Ovary (tissue), 9 donors: ENCODE measurements around the gene AFAP1L1. TPM values are rescaled to one million over a fixed set of nuclear protein-coding genes. Genes with fewer than 3 reads are reported as not detected.

Experiments
- DNase-seq, 5 donors: peaks; one replicate each; pipeline ENCODE4 v3.0.0-alpha.2; 2019 to 2020
- H3K27ac ChIP-seq, 2 donors: fragments of 200-600 bp; one replicate each; pipeline versions ENCODE4 v1.5.1 to v1.8.0; 2019 to 2022
- H3K27me3 ChIP-seq: fragments of 200-600 bp; one replicate; pipeline ENCODE4 v1.8.0; 2022
- H3K36me3 ChIP-seq: fragments of 200-600 bp; sonication (generic); one replicate; pipeline ENCODE4 v1.5.1; 2019
- H3K4me1 ChIP-seq: one replicate; pipeline ENCODE4 v1.8.1; 2013; ENCODE audit warnings: mild to moderate bottlenecking, moderate library complexity; ENCODE audit not compliant: insufficient read depth
- H3K4me3 ChIP-seq: fragments of 200-600 bp; sonication (generic); one replicate; pipeline ENCODE4 v1.5.1; 2017
- H3K9me3 ChIP-seq, 2 donors: fragments of 200-600 bp in 1 of 2; sonication (generic) in 1 of 2; one replicate each; pipeline versions ENCODE4 v1.5.1 to v1.8.1; 2013 to 2019; ENCODE audit warnings: mild to moderate bottlenecking in 1 of 2, moderate library complexity in 1 of 2
- CTCF ChIP-seq, 3 donors: fragments of 450-650 bp in 2 of 3; fragments of 200-600 bp in 1 of 3; IDR thresholded peaks; one replicate each; pipeline versions ENCODE4 v1.5.1 to v1.8.0; 2016 to 2022; ENCODE audit warnings: antibody characterized with exemption in 3 of 3, mild to moderate bottlenecking in 1 of 3
- EP300 ChIP-seq: sonication (generic); formaldehyde crosslinking; IDR thresholded peaks from one replicate; pipeline ENCODE4 v1.6.1; 2017; ENCODE audit warnings: antibody characterized with exemption
- POLR2A ChIP-seq: fragments of 450-650 bp; IDR thresholded peaks from one replicate; pipeline ENCODE4 v1.6.1; 2017; ENCODE audit warnings: antibody characterized with exemption, mild to moderate bottlenecking, moderate library complexity
- WGBS, 3 donors: extraction: QIAGEN DNeasy Blood & Tissue Kit in 1 of 3; methylation state at CpG; one replicate each; pipeline versions ENCODE4 v1.1.5 to v1.1.7; 2013 to 2017; 5-methylcytosine and 5-hydroxymethylcytosine counted together
- intact Hi-C, 4 donors: fragments of 100-400 bp; cut with DNase I; formaldehyde crosslinking; loops; one replicate each; pipeline versions ENCODE4 v1.11.0 to v1.15.1; 2022 to 2023
- polyA plus RNA-seq, 2 donors: library from polyadenylated mRNA; stranded (reverse); fragments of 200-250 nt in 1 of 2; fragments of 350-450 nt in 1 of 2; fragmentation: Illumina TruSeq in 1 of 2; extraction: RNeasy Lipid Tissue Mini Kit (QIAGEN cat#74804) in 1 of 2; gene quantifications; one replicate each; pipeline ENCODE4 v1.2.3, GENCODE V29; 2013 to 2014
- total RNA-seq, 7 donors: library from RNA; depleted of rRNA in 2 of 7; stranded (reverse); fragments of >200 nt in 2 of 7; fragmentation: NEBNext Ultra II Directional in 3 of 7; extraction: Animal tissue kit (Norgen Biotek cat#: 25700) in 3 of 7; gene quantifications; one replicate each; pipeline versions ENCODE4 v1.1.0 to v1.2.4, GENCODE V29; 2016 to 2023
- donor health status: DM: no; HTN: no; CAD: no; lungs with moderate emphysema.
- donor health status: DM: no; HTN: no; CAD: no.
- donor health status: Bipolar disorder and iron deficiency.
- donor health status: DM: yes; HTN: yes; CAD: no.
- donor health status: DM: no; HTN: no; CAD: no.
- donor health status: DM: yes; HTN: yes; CAD: no.

Gene AFAP1L1
- total and polyA plus RNA-seq, 9 donors = 3.2 to 17.8 (median 8.3) TPM

- no peaks in the 10 kb centered on the region for H3K9me3 ChIP-seq
- no peaks in the 10 kb centered on the region for H3K4me1 ChIP-seq
- no peaks in the 10 kb centered on the region for H3K27me3 ChIP-seq
- H3K27ac ChIP-seq = no peak overlapping the region
- no peak overlapping the region for H3K4me3 ChIP-seq
- no peak for TF ChIP-seq POLR2A
- TF ChIP-seq EP300 = no peak
- TF ChIP-seq CTCF (IDR thresholded peaks at IDR 0.05) = no peak
- 79 to 87% (median 83%) methylated on average over 7 of the region's 7 CpGs for WGBS, 3 donors
- DNase-seq = no peak
- no peaks in the 10 kb centered on the region for H3K36me3 ChIP-seq
- intact Hi-C loops = no loop called here
These were observed 10.4 kb upstream of the AFAP1L1 start for GRCh38 chr5:149261246-149261645.

GRCh38 chr5:149262315-149262714, 9.3 kb upstream of the AFAP1L1 start:
- 67 to 77% (median 70%) methylated on average over 4 of the region's 4 CpGs for WGBS, 3 donors
- Histone ChIP-seq H3K4me3 (no peak overlapping the region), H3K27ac (no peak overlapping the region), H3K4me1 (no peaks in the 10 kb centered on the region), H3K36me3 (no peaks in the 10 kb centered on the region), H3K9me3 (no peaks in the 10 kb centered on the region), H3K27me3 (no peaks in the 10 kb centered on the region)
- TF ChIP-seq EP300 (no peak), POLR2A (no peak), CTCF (IDR thresholded peaks at IDR 0.05) (no peak)
- intact Hi-C loops = no loop called here
- no peak for DNase-seq

- DNase-seq = no peak
- Histone ChIP-seq H3K27me3 (no peaks in the 10 kb centered on the region), H3K4me3 (no peak overlapping the region), H3K9me3 (no peaks in the 10 kb centered on the region), H3K27ac (no peak overlapping the region), H3K4me1 (no peaks in the 10 kb centered on the region), H3K36me3 (no peaks in the 10 kb centered on the region)
- intact Hi-C loops = no loop called here
- TF ChIP-seq POLR2A = no peak
- no peak for TF ChIP-seq CTCF (IDR thresholded peaks at IDR 0.05)
- TF ChIP-seq EP300 = no peak
- 14 to 19% (median 15%) methylated on average over 12 of the region's 12 CpGs for WGBS, 3 donors
These were observed 7.1 kb upstream of the AFAP1L1 start for GRCh38 chr5:149264439-149265067.

GRCh38 chr5:149265068-149265465, 6.6 kb upstream of the AFAP1L1 start:
- no peaks in the 10 kb centered on the region for H3K36me3 ChIP-seq
- TF ChIP-seq EP300 (no peak), CTCF (IDR thresholded peaks at IDR 0.05) (no peak), POLR2A (no peak)
- no peak for DNase-seq
- H3K27ac ChIP-seq = no peak overlapping the region
- no peak overlapping the region for H3K4me3 ChIP-seq
- H3K27me3 ChIP-seq = no peaks in the 10 kb centered on the region
- intact Hi-C loops = no loop called here
- 79 to 86% (median 82%) methylated on average over 7 of the region's 7 CpGs for WGBS, 3 donors
- no peaks in the 10 kb centered on the region for H3K9me3 ChIP-seq
- no peaks in the 10 kb centered on the region for H3K4me1 ChIP-seq
